HG02938 (cell line): Measurements from ENCODE around the gene GPRASP1.
"Not testable (repeated sequence)": the region's sequence is repeated elsewhere in the genome, so short reads cannot be mapped to it uniquely, and the experiment has no call there.

Source experiments
- ATAC-seq: cut with Tn5 transposase; IDR thresholded peaks from one replicate; pipeline ENCODE4 v1.9.1; 2021; ENCODE audit warnings: mild to moderate bottlenecking, moderate library complexity; ENCODE audit not compliant: unreplicated experiment

Gene GPRASP1

GRCh38 chrX:102651242-102652011, at the start of gene GPRASP1:
TSS of gene GPRASP1 (plus strand) at chrX:102651483. CDS start at chrX:102653914, 2,431 bp downstream.
- no peak for ATAC-seq

- ATAC-seq = no peak
Measured at GRCh38 chrX:102604327-102604726, 47.0 kb upstream of the GPRASP1 start.

- no peak for ATAC-seq
Measured at GRCh38 chrX:102606115-102606514, 45.2 kb upstream of the GPRASP1 start.

- ATAC-seq = no peak
Measured at GRCh38 chrX:102610905-102611304, 40.4 kb upstream of the GPRASP1 start.

GRCh38 chrX:102624105-102624504, 27.2 kb upstream of the GPRASP1 start:
- ATAC-seq = no peak

GRCh38 chrX:102627640-102628039, 23.6 kb upstream of the GPRASP1 start:
- no peak for ATAC-seq

- ATAC-seq = no peak
Measured at GRCh38 chrX:102637561-102637960, 13.7 kb upstream of the GPRASP1 start.

- no peak for ATAC-seq
Measured at GRCh38 chrX:102650903-102651241, 411 bp upstream of the GPRASP1 start.

- no peak for ATAC-seq
Measured at GRCh38 chrX:102652031-102652688, 877 bp downstream of the GPRASP1 start.

- ATAC-seq = no peak
Measured at GRCh38 chrX:102654696-102655095, 3.4 kb downstream of the GPRASP1 start.

GRCh38 chrX:102658556-102658955, 7.3 kb downstream of the GPRASP1 start:
- no peak for ATAC-seq

- ATAC-seq = peak; percentile 96
Measured at GRCh38 chrX:102659790-102660757, 8.8 kb downstream of the GPRASP1 start.

GRCh38 chrX:102663820-102664219, 12.5 kb downstream of the GPRASP1 start:
- not testable (repeated sequence) for ATAC-seq

GRCh38 chrX:102667034-102667433, 15.8 kb downstream of the GPRASP1 start:
- not testable (repeated sequence) for ATAC-seq

GRCh38 chrX:102669526-102669925, 18.2 kb downstream of the GPRASP1 start:
- no peak for ATAC-seq

- ATAC-seq = no peak
Measured at GRCh38 chrX:102672856-102673255, 21.6 kb downstream of the GPRASP1 start.

- not testable (repeated sequence) for ATAC-seq
Measured at GRCh38 chrX:102677479-102677878, 26.2 kb downstream of the GPRASP1 start.

GRCh38 chrX:102684772-102685520, 33.7 kb downstream of the GPRASP1 start:
- ATAC-seq = no peak

- no peak for ATAC-seq
Measured at GRCh38 chrX:102694749-102695148, 43.5 kb downstream of the GPRASP1 start.

- no peak for ATAC-seq
Measured at GRCh38 chrX:102696306-102696705, 45.0 kb downstream of the GPRASP1 start.

- ATAC-seq = no peak
Measured at GRCh38 chrX:102697494-102697893, 46.2 kb downstream of the GPRASP1 start.
